Glutamatergic neuron (in vitro differentiated cells): ENCODE data around the gene PARVB. TPM values are rescaled to one million over a fixed set of nuclear protein-coding genes. Genes with fewer than 3 reads are reported as not detected.

Experiments used
- DNase-seq: peaks from one replicate; pipeline ENCODE4 v3.0.0; 2022
- H3K27ac Mint-ChIP-seq: one replicate; pipeline ENCODE4 v1.8.0; 2020; ENCODE audit warnings: mild to moderate bottlenecking, mixed read lengths, inconsistent platforms; ENCODE audit not compliant: unreplicated experiment
- H3K27me3 Mint-ChIP-seq: one replicate; pipeline ENCODE4 v1.8.0; 2020; ENCODE audit warnings: mild to moderate bottlenecking, moderate library complexity, mixed read lengths, inconsistent platforms; ENCODE audit not compliant: unreplicated experiment
- H3K36me3 Mint-ChIP-seq: one replicate; pipeline ENCODE4 v1.8.0; 2020; ENCODE audit warnings: mild to moderate bottlenecking, mixed read lengths, inconsistent platforms; ENCODE audit not compliant: unreplicated experiment
- H3K4me1 Mint-ChIP-seq: one replicate; pipeline ENCODE4 v1.8.0; 2020; ENCODE audit warnings: mild to moderate bottlenecking, low read depth, mixed read lengths, inconsistent platforms; ENCODE audit not compliant: unreplicated experiment
- H3K4me3 Mint-ChIP-seq: one replicate; pipeline ENCODE4 v1.8.0; 2020; ENCODE audit warnings: mild to moderate bottlenecking, mixed read lengths, inconsistent platforms; ENCODE audit not compliant: unreplicated experiment
- H3K9me3 Mint-ChIP-seq: one replicate; pipeline ENCODE4 v1.8.0; 2020; ENCODE audit warnings: mild to moderate bottlenecking, moderate library complexity, mixed read lengths, inconsistent platforms; ENCODE audit not compliant: unreplicated experiment
- CTCF ChIP-seq: fragments of 200-600 bp; sonication (generic); IDR thresholded peaks from one replicate; pipeline ENCODE4 v1.5.0; 2021; ENCODE audit not compliant: partially characterized antibody, unreplicated experiment
- total RNA-seq: library from RNA; stranded (reverse); fragmentation: NEBNext Ultra II Directional; extraction: Animal tissue kit (Norgen Biotek cat#: 25700); gene quantifications from one replicate; pipeline ENCODE4 v1.2.1, GENCODE V29; 2021; ENCODE audit not compliant: unreplicated experiment

PARVB gene
- total RNA-seq, 1 donor from 2014 or later: 7.7 TPM

DNA sequence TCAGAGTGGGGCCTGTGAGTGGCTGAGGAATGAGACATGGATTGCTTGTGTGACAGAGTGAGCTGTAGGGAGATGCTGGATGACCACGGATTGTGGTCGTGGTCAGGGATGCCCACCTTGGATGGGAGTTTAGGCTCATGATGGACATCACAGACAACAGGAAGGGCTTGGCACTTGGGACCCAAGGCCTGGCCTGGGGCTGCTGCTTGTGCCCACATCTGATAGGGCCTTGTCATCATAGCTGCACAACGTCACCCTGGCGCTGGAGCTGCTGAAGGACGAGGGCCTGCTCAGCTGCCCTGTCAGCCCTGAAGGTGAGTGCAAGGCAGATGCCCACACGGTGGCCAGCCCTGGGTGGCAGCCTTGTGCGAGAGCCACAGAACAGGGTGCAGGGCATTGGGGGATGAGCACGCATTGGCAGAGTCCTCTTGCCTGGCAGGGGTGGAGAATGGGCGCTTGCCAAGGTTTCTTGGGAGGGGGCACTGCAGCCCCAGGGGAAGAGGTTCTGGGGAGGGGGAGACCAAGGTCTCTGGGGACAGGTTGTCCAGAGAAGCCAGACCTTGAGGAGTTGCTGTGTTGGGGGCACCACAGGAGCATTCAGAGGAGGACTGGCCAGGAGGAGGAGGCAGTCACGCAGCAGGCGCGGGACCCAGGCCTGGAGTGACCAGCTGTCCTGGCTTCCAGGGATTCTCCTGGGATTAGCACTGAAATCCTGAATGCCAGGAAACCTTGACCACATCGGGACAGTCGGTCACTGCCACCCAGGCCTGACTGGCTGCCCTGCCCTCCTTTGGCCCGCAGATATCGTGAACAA lies 181.6 kb downstream of the PARVB start:
- Mint-ChIP-seq H3K4me3 (no peak overlapping the region), H3K27me3 (peaks cover 8% of the 10 kb centered on the region), H3K9me3 (peaks cover 12% of the 10 kb centered on the region), H3K36me3 (peaks cover 5% of the 10 kb centered on the region), H3K4me1 (peaks cover 6% of the 10 kb centered on the region), H3K27ac (no peak overlapping the region)
- TF ChIP-seq CTCF: no peak
- DNase-seq: peak; percentile 12

DNA sequence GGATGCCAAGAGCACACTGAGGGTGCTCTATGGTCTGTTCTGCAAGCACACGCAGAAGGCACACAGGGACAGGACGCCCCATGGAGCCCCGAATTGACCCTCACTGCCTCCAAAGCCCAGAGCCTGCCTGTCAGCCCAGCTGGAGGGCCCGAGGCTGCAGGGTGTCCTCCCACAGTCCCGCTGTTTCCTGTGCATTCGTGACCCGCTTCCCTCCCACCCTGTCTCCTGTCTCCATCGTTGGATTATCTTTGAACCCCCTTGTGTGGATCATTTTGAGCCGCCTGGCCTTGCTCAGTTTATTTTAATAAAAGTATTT lies 182.2 kb downstream of the PARVB start:
- no peak overlapping the region for H3K4me3 Mint-ChIP-seq
- no peak overlapping the region for H3K27ac Mint-ChIP-seq
- DNase-seq: peak; percentile 5
- peaks cover 5% of the 10 kb centered on the region for H3K36me3 Mint-ChIP-seq
- H3K27me3 Mint-ChIP-seq: peaks cover 8% of the 10 kb centered on the region
- H3K4me1 Mint-ChIP-seq: peaks cover 10% of the 10 kb centered on the region
- peaks cover 15% of the 10 kb centered on the region for H3K9me3 Mint-ChIP-seq
- TF ChIP-seq CTCF: no peak

DNA sequence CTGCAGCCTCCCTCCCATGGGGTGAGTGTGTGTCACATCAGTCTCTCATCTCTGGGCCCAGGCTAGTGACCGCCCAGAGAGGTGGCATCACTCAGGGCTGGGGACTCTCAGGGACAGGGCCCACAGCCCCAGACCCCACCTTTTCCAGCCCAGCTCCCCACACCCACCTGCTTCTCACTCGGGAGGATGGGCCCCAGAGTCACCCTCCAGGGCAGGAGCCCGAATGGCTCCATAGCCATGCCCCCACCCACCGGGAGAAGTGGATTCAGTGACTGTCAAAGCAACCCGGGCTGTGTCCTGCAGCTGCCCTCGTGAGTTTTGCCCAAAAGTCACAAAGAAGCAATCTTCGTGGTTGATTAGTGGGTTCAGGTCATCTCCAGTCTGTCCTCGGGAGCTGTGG lies 182.6 kb downstream of the PARVB start:
- Mint-ChIP-seq H3K4me1 (peaks cover 15% of the 10 kb centered on the region), H3K9me3 (peaks cover 15% of the 10 kb centered on the region), H3K27me3 (peaks cover 11% of the 10 kb centered on the region), H3K27ac (no peak overlapping the region), H3K36me3 (peaks cover 5% of the 10 kb centered on the region), H3K4me3 (no peak overlapping the region)
- no peak for TF ChIP-seq CTCF
- peak; percentile 8 for DNase-seq

DNA sequence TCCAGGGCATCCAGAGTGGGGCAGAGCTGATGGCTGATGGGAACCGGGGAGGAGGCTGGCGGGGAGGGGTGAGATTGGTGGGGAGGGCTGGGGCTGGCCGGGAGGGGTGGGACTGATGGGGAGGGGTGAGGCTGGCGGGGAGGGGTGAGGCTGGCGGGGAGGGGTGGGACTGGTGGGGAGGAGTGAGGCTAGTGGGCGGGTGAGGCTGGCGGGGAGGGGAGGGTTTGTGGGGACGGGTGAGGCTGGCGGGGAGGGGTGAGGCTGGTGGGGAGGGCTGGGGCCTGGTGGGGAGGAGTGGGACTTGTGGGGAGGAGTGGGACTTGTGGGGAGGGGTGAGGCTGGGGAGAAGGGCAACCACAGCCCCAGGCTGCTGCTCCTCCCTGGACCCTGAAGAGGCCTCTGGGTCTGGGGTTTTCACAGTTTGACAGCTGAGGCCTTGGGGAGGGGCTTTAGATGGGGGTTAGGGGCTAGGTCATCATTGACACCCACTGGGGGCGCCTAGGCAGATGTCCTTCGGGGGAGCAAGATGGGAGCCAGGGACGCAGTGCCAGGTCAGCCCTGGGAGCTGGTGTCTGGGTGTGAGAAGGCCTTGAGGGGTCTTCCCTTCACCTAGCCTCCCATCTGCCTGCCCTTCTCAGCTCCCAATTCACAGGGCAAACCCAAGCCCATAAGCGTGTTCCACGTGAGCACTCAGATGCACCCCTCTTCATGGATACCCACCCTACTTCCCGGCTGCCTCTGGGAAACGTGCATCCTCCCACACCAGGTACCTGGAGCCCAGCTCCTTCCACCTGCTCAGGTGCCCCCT lies 183.3 kb downstream of the PARVB start:
- DNase-seq: peak; percentile 11
- Mint-ChIP-seq H3K36me3 (peaks cover 5% of the 10 kb centered on the region), H3K9me3 (peaks cover 15% of the 10 kb centered on the region), H3K27ac (no peak overlapping the region), H3K4me3 (no peak overlapping the region), H3K4me1 (peaks cover 18% of the 10 kb centered on the region), H3K27me3 (peaks cover 11% of the 10 kb centered on the region)
- no peak for TF ChIP-seq CTCF

DNA sequence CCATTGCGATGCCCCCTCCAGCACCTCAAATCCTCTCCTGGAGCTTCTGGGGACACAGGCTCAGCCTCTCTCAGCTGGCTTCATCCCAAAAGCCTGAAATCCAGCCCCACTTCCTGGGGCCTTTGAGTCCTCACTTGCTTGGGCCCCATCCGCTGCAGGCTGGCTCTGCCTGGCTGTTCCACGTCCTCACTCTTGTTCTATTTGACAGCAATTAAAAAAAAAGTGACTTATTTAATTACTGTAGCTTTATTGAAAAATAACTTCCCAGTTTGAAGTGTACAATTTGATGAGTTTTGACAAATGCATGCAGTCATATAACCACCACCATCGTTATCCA lies 183.8 kb downstream of the PARVB start:
- no peak for TF ChIP-seq CTCF
- peaks cover 13% of the 10 kb centered on the region for H3K4me1 Mint-ChIP-seq
- no peak overlapping the region for H3K27ac Mint-ChIP-seq
- H3K36me3 Mint-ChIP-seq: peaks cover 5% of the 10 kb centered on the region
- DNase-seq: peak; percentile 5
- no peak overlapping the region for H3K4me3 Mint-ChIP-seq
- H3K9me3 Mint-ChIP-seq: peaks cover 9% of the 10 kb centered on the region
- H3K27me3 Mint-ChIP-seq: peaks cover 11% of the 10 kb centered on the region
